Measurements from ENCODE around the gene TMEFF1.
"Not testable (repeated sequence)": the region's sequence is repeated elsewhere in the genome, so short reads cannot be mapped to it uniquely, and the experiment has no call there.

Gene TMEFF1

DNA sequence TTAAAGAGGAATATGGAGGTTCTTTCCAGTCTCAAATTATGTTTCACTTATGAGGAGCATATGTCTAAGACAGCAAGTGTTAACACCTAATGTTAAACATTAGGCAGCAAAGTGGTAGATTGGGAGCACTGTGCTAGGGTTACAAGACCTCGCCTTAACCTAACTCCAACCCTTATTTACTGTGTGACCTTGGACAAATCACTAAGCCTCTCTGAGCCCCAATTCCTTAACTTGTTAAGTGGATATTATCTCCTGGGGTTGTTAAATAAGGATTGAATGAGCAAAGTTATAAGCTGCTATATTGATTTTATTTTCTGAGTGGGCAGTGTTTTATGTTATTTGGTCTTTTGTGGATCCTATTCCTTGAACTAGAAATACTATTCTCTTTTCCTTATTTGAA is 38.3 kb downstream of the TMEFF1 start:
- TF ChIP-seq CTCF (IDR thresholded peaks at IDR 0.05; ENCODE audit: low read depth, low read length, missing control alignments): no peak
- DNase-seq (ENCODE audit: low read depth): no peak
- H3K4me3 ChIP-seq (ENCODE audit: low read depth, low read length): no peak overlapping the region

- TF ChIP-seq CTCF (IDR thresholded peaks at IDR 0.05; ENCODE audit: low read depth, low read length, missing control alignments): no peak
- no peak overlapping the region for H3K4me3 ChIP-seq (ENCODE audit: low read depth, low read length)
- DNase-seq (ENCODE audit: low read depth): no peak
Measured at GRCh38 chr9:100515578-100516494, 42.9 kb downstream of the TMEFF1 start.

GRCh38 chr9:100521282-100521681 is 48.3 kb downstream of the TMEFF1 start:
- no peak for DNase-seq (ENCODE audit: low read depth)
- no peak for TF ChIP-seq CTCF (IDR thresholded peaks at IDR 0.05; ENCODE audit: low read depth, low read length, missing control alignments)
- no peak overlapping the region for H3K4me3 ChIP-seq (ENCODE audit: low read depth, low read length)

GRCh38 chr9:100525563-100525962 is 52.6 kb downstream of the TMEFF1 start:
- no peak overlapping the region for H3K4me3 ChIP-seq (ENCODE audit: low read depth, low read length)
- no peak for TF ChIP-seq CTCF (IDR thresholded peaks at IDR 0.05; ENCODE audit: low read depth, low read length, missing control alignments)
- no peak for DNase-seq (ENCODE audit: low read depth)

GRCh38 chr9:100527180-100527794 is 54.3 kb downstream of the TMEFF1 start:
- DNase-seq (ENCODE audit: low read depth); H3K4me3 ChIP-seq (ENCODE audit: low read depth, low read length): not testable (repeated sequence)

DNA sequence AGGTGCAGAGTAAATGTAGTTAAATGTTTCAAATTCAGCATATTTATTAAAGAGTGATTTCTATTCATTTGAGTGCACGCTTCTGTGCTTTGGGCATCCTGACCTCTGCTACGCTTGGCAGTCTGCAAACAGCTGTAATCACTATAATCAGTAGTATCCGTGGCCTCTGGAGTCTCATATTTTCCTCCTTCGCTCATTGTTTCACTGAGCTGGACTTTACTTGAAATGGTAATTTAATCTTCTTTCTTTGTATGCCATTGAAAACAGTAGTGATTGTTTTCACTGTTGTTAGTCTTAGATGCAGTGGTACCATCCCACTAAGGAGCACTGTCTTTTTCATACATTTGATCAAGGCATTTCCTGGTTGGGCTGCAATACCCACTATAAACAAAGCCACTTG is 61.5 kb downstream of the TMEFF1 start:
- no peak overlapping the region for H3K4me3 ChIP-seq (ENCODE audit: low read depth, low read length)
- DNase-seq (ENCODE audit: low read depth): no peak
- no peak for TF ChIP-seq CTCF (IDR thresholded peaks at IDR 0.05; ENCODE audit: low read depth, low read length, missing control alignments)

DNA sequence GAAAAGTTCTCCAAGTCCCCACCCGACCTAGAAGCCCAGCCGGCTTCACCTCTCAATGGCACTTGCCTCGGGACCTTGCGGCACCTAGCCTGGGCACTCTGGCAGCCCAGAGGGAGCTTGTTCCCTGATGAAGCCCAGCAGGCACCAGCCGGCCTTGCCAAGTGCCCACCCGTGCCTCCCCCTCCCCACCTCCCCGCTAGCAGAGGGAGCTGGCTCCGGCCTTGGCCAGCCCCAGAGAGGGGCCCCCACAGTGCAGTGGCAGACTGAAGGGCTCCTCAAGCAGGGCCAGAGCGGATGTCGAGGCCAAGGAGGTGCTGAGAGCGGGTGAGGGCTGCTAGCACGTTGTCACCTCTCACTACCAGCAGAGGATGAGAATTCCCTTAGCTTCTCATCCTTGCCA is 67.4 kb downstream of the TMEFF1 start:
- no peak for DNase-seq (ENCODE audit: low read depth)
- no peak for TF ChIP-seq CTCF (IDR thresholded peaks at IDR 0.05; ENCODE audit: low read depth, low read length, missing control alignments)
- no peak overlapping the region for H3K4me3 ChIP-seq (ENCODE audit: low read depth, low read length)

Data from GM12864 (cell line).